HG03457 (cell line): ENCODE measurements around the gene ZNF507.

Experiments used
- ATAC-seq: cut with Tn5 transposase; IDR thresholded peaks from one replicate; pipeline ENCODE4 v1.9.1; 2021; ENCODE audit warnings: moderate number of reproducible peaks; ENCODE audit not compliant: unreplicated experiment

The ZNF507 gene

DNA sequence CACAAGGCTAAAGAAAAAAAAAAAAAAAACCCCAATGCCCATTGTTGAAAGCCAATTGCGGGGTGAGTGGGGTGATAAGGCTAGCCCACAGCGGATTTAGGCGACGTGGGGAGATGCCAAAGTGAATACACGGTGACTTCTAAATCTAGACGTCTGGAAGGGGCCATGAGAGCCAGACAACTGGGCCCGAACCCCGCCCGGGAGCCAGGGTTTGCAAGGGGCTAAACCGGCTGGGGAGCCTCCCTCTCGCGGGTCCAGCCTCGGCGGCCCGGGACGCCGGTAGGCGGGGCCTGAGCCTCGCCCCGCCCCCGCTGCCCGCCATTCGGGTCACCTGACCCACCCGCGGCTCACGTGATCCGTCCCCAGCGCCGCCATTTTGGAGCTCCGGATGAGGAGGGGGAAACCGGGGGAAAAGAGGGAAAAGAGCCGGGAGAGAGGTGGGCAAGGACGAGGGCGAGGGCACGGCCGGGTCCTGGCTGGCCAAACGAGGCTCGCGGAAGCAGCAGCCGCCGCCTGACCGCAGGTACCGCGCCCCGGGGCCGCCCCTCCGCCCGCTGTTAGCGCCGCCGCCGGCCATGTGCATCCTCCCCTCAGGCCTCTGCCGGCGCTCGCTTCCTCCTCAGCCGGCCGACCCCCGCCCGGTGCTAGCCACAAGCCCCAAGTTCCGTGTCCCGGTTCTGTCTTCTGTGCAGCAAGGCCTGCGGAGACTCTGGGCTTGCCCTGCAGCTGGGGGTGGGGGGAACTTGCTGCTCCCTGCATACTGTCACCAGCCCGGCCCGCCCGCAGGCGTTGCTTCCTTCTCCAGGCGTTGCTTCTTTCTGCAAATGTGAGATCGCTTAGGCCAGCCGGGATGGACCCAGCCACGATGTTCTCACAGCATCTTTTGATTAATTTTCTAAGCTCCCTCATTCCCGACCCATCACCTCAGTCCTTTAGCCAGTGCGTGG, at the start of gene ZNF507:
ZNF507 (plus strand) TSS at position 350 of the 947 bp plus-strand sequence. CDS start 7,221 bp downstream, outside the sequence.
- peak; percentile 72 for ATAC-seq

DNA sequence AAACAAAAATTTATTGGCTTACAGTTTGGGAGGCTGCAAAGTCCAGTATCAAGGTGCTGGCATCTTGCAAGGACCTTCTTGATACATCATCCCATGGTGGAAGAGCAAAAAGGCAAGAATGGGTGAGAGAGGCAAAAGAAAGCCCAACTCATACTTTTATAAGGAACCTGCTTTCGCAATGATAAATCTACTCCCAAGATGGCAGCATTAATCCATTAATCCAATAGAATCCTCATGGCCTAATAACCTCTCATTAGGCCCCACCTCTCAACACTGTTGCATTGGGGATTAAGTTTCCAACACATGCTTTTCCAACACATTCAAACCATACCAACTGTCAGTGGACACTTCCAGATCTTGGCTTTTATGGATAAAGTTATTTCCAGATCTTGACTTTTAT, 48.7 kb upstream of the ZNF507 start:
- no peak for ATAC-seq

DNA sequence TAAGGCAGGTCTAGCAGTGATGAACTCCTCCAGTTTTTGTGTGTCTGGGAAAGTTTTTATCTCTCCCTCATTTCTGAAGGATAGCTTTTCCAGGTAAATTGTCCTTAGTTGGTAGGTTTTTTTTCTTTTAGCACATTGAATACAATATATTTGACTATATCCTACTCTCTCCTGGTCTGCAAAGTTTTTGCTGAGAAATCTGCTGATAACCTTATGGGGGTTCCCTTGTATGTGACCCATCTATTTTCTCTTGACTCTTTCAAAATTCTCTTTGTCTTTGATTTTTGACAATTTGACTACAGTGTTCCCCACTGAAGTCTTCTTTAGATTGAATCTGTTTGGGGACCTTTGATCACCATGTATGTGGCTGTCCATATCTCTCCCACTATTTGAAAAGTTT, 42.6 kb upstream of the ZNF507 start:
- no peak for ATAC-seq

DNA sequence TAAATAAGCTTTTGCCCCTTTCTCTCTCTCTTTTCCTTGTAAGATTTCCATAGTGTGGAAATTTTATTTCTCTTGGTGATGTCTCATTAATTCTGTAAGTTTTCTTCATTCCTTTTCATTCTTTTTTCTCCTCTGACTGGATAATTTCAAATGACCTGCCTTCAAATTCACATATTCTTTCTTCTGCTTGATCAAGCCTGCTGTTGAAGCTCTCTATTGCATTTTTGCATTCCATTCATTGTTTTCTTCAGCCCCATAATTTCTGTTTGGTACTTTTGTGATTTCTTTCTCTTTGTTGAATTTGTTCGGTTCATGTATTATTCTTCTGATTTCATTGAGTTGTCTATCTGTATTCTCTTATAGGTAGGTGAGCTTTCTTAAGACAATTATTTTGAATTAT, 42.2 kb upstream of the ZNF507 start:
- ATAC-seq, result no peak

DNA sequence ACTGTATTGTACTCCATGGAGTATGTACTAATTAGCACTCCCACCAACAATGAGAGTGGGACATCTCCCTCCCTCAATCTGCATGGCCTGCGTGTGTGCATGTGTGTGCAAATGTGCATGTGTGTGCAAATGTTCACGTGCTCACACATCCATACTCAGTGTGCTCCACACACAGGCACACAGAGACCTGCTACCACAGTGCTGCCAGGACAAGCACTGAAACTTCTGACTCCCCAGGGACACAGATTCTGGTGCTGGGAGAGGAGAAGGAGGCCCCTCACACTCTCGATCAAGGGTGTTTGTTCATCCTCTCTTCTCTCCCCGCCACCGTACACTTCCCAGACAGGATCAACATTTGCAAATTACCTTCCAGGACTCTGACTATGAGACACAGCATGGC, 37.8 kb upstream of the ZNF507 start:
- no peak for ATAC-seq

DNA sequence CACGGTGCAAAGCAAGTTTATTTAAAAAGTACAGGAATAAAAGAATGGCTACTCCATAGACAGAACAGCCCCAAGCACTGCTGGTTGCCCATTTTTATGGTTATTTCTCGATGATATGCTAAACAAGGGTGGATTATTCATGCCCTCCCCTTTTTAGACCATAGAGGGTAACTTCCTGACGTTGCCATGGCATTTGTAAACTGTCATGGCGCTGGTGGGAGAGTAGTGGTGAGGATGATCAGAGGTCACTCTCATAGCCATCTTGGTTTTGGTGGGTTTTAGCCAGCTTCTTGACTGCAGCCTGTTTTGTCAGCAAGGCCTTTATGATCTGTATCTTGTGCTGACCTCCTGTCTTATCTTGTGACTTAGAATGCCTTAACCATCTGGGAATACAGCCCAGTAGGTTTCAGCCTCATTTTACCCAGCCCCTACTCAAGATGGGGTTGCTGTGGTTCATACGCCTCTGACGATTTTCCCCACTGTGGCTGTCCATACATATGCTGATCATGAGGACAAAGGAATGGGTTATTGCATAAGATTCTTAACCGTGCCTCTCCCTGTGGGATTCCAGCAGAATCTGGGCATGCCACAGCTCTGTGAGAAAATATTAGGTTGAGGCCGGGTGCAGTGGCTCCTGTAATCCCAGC, 36.9 kb upstream of the ZNF507 start:
- ATAC-seq, result no peak

DNA sequence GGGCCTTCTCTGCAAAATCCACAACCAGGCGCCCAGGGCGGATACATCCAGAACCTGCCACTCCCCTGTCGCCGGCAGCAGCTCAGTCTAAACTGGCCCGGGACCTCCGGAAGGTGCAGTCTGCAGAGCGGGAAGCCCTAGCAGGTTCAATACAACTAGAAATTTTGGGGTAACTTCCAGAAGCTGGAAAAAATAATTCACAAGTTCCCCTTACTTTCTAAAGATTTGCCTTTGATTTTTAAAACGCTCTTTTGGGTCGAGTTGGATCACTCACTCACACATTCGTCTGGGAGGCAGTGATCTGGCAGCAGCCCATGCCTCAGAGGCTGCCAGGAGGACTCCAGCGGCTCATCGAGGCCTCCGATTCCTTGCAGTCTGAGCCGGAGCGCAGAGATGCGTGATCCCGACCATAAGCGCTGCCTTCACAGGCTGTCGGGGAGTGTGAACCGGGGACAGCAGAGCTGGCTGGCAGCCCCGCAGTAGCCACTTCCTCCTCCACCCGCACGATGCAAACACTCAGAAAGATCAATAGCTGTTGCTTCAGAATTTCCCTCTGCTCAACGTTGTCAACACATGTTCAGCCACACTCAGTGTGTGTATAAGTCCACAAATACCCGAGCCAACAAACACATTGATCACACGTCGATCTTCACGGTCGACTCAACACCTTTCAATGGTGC, 35.6 kb upstream of the ZNF507 start:
- no peak for ATAC-seq

DNA sequence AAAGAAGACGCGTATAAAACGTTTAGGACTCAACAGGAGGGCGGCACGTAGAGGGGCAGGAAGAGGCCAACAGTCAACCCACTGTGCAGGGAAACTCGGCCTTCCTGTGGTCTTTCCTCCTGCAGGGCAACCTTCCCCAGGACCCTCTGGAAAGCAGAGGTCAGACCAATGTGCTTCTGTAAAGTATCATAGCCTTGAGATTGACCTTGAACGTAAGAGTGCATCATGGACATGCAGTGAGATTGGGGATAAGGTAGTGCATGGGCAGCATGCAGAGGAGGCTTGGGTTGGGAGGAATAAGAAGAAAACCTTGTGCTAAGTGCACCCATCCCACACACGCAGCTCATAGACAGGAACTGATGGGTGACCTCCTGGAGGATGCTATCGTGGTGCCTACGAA, 34.0 kb upstream of the ZNF507 start:
- ATAC-seq, result no peak

DNA sequence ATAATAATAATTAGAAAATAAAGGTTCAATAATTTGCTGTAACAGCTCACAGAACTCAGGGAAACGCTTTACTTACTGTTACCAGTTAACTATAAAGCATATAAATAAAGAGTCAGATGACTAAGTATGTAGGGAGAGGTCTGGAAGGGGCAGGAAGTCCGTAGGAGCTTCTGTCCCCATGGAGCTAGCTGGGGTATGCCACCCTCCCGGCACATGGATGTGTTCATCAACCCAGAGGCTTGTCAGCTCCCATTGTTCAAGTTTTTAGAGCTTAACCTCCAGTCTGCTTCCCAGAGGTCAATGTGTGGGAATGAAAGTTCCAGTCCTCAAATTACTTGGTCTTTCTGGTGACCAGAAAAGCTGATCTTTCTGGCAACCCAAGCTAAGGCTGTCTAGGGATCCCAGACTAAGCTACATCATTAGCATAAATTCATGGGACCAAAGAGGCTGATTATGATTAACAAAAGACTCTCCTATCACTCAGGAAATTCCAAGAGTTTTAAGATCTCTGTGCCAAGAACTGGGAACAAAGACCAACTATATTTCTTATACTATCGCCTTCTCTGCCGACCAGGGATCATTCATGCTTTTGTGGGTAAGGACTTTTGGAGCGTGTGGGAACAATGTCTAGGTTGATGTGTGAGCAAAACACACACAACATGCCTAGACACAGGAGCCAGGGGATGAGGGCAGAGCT, 31.7 kb upstream of the ZNF507 start:
- ATAC-seq, result no peak

DNA sequence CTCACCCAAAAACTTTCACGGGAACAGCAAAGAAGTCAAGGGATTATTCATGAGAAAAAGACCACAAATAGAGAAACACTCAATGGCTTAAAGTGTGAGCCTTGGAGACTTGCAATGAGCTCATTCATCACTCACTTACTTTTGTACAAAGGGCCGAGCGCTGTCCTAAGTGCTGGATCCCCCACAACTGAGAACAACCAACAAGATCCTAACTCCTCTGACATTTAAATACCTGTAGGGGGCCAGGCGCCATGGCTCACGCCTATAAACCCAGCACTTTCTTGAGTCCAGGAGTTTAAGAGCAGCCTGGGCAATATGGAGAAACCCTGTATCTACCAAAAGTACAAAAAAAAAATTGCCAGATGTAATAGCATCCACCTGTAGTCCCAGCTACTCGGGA, 29.4 kb upstream of the ZNF507 start:
- no peak for ATAC-seq

DNA sequence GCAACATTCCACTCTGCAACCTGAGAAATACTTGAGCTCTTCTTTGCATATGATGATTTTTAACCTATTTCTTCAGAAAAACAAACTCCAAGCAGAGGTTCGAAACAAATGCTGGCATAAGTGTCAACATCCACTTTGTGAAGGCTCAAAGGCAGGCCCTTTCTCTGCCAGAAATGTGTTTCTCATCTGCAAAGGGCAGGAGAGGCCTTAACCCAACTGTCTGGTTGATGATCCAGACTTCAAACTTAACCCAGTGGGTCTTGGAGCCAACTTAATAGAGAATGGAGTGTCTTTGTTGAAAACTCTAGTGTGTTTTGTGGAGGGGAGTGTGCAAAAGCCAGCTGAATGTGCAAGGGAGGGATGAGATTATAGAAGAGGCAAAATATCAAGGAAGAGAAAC, 28.3 kb upstream of the ZNF507 start:
- no peak for ATAC-seq

DNA sequence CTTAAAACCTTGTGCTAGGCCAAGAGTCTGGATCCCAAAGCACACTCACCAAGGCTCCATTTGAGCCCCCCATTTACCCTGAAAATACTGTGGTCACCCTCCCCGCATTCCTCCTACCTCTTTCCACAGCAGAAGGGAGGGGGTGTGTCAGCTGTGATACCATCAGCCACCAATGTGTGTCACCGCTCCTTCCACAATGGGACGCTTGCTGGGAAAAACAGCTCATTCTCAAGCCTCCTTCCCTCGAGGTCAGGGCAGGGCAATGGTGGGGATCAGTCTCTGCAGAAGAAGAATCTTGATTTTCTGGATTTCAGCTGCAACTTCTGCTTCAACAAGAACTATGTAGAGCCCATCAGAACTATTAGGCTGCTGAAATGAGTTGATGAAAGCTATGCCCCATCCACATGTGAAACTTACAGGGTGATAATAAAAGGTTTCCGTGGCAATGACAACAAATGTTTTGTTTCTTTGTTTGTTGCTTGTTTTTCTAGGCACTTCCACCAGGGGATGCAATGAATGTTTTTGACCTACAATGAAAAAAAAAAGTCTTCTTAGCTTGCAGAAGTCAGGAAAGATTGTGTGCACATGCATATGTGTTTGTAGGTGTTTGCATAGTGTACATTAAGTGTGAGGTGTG, 26.4 kb upstream of the ZNF507 start:
- ATAC-seq, result no peak

DNA sequence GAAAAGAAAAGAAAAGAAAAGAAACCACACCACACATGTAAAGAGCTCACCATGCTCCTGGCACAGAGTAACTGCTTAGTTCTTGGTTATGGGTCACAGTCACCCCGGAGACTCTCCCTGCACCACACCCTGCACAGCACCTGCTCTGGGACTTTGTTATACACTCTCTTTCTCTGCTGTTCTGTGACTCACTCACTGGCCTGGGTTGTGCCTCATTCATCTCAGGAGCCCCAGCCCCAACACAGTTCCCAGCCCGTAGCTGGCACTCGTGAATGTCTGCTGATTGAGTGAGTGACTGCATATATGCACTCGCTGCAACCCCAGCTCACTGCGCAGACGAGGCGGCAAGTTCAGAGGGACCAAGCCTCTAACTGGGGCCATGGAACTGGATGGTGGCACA, 22.9 kb upstream of the ZNF507 start:
- no peak for ATAC-seq

DNA sequence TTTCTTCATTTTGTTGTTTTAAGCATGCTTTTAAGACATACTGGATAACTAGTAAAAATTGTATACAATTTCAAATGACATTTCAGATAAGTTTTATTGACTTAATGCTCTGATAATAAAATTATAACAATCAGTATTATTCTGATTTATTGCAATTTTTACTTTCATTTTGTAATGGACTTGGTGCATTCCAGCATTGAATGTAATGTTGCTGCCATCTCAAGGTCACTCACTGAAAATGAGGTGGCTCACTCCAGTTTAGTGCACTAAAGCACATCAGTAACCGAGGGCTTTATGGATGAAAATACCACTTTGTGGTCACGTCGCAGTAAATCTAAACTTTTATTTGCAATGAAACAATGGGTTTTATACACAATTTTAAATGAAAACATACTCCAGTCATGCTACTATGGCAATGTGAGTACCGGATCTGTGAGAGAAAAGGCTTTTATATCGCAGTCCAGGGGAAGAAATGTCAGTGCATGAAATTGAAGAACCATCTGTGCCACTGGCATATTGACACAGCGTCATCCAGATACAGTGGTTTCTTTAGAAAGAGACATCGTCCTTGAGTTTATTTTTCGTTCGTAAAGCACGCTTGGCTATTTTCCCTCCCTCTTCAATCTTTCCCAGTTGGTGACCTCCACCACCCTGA, 20.7 kb upstream of the ZNF507 start:
- ATAC-seq, result no peak

DNA sequence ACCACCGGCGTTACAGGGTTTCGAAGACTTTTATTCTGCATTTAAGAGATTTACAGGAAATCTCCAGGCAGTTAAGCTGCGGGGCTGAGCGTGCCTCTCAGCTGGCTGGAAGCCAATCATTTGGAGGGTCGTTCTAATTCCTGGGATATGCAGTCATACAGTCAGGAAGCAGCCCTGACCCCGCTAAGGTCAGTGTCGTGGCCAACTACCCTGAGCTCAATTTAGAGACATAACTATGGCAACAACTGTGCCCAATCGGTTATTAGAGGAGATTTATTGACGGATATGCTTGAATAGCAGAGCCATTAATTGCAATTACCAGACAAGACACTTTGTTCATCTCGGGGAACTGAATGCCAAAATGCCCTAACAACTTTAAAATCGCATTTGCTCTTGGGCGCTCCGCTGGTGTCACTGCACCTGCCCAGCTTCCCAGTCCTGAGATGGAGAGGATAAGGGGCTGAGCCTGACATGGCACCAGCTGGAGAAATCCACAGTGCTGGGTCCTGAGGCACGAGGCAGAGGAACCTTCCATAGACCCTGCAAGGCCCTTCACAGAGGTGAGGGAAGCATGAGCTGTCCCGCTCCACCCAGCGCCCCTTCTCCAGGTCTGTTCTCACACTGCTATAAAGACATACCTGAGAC, 15.1 kb upstream of the ZNF507 start:
- no peak for ATAC-seq

DNA sequence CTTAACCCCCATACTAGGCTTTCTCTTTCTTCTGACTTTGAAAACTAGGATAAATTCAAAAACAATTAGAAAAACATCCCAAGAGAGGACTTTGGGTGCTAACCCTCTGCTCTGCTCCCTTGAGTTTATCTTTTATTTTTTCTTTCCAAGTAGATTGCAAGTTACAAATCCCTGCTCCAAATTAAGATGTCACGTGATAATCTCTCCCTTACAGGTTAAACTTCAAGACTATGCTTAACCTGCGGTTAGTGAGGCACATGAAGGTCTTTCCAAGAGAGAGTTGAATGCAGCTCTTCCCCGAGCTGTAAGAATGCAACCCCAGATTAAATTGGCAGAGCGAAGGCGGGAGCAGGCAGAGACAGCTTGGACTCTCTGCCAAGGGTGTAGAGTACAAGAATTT, 12.2 kb upstream of the ZNF507 start:
- ATAC-seq, result no peak

DNA sequence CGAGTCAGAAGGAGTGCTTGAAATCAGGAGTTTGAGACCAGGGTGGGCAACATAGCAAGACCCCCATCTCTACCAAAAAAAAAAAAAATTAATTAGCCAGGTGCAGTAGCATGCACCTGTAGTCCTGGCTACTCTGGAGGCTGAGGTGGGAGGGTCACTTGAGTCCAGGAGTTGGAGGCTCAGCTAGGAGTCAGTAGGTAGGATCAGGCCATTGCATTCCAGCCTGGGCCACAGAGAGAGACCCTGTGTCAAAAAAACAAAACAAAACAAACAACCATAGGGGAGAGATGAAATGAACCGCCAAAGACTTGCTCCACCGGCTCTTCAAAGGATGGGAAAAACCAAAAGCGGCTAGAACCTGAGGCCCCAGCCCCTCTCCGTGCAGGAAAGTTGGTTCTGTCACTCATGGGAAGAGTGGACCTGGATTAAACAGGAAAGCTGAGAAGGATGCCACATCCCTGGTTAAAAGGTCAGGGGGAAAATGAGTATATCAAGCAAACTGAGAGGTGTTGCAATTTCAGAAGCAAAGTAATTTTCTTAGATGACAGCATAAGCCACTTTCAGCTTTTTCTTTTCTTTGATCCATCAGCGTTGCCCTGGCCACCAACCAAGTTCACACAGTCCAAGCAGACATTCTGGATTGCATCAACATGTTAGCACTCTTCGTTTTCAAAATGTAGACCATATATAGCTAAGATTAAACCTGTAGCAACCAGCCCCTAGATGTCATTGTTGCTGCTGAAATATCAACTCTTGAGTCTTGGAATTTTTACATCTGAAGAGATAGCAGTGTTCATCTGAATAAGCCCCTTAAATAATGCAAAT, 8.9 kb upstream of the ZNF507 start:
- no peak for ATAC-seq

DNA sequence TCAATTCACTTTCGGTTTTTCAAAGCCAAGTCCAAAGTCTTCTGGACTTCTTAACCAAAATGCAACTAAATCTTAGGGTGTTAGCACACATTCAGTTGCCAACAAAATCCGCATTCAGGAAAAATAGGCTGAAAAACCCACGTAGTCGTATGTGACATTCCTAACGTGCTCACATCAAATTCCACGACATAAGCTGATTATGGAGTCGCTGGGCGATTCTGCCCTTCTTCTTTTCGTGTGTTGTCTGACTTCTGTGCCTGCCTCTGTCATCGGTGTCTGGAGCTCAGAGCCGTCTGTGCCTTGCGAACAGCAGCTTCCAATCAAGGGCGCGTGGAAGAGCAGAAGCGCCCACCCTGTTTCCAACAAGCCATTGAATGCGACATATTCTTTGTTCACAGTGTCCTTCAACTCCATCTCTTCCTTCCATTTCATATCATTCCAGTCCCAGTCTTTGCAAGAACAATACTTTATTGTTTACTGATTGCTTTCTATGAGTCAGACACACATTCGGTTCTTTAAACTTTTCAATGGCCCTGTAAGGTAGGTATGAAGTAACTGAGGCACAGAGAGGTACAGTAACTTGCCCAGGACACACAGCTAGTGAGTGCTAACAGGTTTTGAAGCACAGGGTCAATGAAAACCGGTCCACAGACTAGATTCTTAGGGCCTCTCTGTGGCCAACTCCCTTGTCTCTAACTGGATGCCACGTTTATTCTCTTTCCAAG, 8.2 kb upstream of the ZNF507 start:
- ATAC-seq, result no peak
